ENCODE results near the gene RERE. TPM values are rescaled to one million over a fixed set of nuclear protein-coding genes. Genes with fewer than 3 reads are reported as not detected.
A peak's percentile ranks its signal among the peaks of the same experiment; 100 is the strongest.
"Not testable (repeated sequence)": the region's sequence is repeated elsewhere in the genome, so short reads cannot be mapped to it uniquely, and the experiment has no call there.

Gene RERE
- total RNA-seq, 6 experiments from 2014 or later = 36.5 to 41.6 (median 37.5) TPM

DNA sequence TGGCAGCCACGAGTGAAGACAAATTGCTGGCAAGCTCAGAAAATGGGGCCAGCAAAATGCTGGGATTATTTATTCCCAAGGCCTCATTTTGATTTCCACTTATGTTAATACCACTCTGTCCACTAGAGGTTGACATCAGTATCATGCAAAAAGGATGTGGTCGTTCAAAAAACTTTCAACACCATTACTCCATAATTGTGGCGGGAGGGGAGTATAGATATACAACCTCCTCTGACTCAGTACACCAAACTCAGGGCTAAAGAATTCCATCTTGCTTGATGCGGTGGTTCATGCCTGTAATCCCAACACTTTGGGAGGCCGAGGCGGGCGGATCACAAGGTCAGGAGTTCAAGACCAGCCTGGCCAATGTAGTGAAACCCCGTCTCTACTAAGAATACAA, 200.6 kb downstream of the RERE start:
- not testable (repeated sequence) for H3K36me3 Mint-ChIP-seq (ENCODE audit: low read depth); H3K4me3 Mint-ChIP-seq; H3K27me3 Mint-ChIP-seq (ENCODE audit: insufficient read depth); H3K9me3 Mint-ChIP-seq
- H3K27ac Mint-ChIP-seq = peak overlapping the region; percentile 37; the same call in 1 of the 2 replicates
- peak; percentile 91 for DNase-seq
- TF ChIP-seq, protein P1, sequence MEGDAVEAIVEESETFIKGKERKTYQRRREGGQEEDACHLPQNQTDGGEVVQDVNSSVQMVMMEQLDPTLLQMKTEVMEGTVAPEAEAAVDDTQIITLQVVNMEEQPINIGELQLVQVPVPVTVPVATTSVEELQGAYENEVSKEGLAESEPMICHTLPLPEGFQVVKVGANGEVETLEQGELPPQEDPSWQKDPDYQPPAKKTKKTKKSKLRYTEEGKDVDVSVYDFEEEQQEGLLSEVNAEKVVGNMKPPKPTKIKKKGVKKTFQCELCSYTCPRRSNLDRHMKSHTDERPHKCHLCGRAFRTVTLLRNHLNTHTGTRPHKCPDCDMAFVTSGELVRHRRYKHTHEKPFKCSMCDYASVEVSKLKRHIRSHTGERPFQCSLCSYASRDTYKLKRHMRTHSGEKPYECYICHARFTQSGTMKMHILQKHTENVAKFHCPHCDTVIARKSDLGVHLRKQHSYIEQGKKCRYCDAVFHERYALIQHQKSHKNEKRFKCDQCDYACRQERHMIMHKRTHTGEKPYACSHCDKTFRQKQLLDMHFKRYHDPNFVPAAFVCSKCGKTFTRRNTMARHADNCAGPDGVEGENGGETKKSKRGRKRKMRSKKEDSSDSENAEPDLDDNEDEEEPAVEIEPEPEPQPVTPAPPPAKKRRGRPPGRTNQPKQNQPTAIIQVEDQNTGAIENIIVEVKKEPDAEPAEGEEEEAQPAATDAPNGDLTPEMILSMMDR (IDR thresholded peaks at IDR 0.05) = peak; percentile 75
- H3K4me1 Mint-ChIP-seq (ENCODE audit: low read depth) = peaks cover 24% of the 10 kb centered on the region

DNA sequence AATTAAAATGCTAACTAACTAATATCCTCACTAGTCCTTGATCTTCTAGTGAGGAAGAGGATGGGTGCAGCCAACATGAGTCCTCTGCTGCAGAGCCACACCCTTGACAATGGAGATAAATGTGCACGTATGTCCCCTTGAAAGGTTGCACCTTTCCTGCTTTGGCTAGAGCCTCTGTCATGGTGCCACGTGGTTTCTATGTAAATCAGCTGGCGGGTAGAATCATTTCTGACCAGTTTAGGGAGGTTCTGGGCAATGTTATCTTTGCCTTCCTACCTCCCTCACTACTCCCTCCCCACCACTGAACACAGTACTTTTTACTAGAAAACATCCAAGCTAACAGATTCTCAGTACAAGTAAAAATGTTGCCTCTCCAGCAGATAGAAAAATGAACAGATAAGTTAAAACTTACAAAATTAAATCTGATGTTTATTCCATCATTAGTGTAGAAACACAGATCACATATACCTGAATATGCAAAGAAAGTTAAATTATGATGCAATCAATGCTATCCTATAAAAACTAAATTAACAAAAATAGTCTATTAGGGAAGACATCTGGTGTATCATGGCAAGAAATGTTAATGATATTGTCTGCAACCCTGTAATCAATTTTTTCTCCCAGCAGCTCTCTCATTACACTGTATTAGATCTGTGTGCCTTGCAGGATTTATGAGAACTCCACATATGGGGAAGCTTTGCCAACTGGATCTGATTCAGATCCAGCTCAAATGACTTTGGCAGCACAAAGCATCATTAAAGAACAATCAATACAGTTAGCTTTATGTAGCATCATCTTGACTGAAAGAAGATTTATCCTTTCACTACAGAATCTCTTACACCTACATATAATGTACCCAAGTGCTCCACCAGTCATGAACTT, 205.6 kb downstream of the RERE start:
- peaks cover 12% of the 10 kb centered on the region for H3K4me1 Mint-ChIP-seq (ENCODE audit: low read depth)
- H3K27me3 Mint-ChIP-seq (ENCODE audit: insufficient read depth); H3K27ac Mint-ChIP-seq; H3K36me3 Mint-ChIP-seq (ENCODE audit: low read depth); H3K9me3 Mint-ChIP-seq; H3K4me3 Mint-ChIP-seq; DNase-seq: not testable (repeated sequence)

DNA sequence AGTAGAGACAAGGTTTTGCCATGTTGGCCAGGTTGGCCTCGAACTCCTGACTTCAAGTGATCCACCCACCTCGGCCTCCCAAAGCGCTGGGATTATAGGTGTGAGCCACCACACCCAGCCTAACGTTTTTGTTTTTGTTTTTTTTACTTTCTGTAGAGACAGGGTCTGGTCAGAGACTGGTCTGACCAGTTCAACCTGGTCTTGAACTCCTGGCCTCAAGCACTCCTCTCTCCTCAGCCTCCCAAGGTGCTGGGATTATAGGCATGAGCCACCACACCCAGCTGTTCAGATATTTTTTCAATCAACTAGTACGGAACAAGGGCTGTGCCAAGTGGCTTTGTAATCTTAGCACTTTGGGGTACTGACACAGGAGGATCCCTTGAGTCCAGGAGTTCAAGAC, 209.5 kb downstream of the RERE start:
- Mint-ChIP-seq H3K4me1 (ENCODE audit: low read depth) (peaks cover 11% of the 10 kb centered on the region; the same call in 1 of the 2 replicates), H3K27ac (no peak overlapping the region), H3K9me3 (no peaks in the 10 kb centered on the region), H3K4me3 (no peak overlapping the region), H3K36me3 (ENCODE audit: low read depth) (peaks cover 1% of the 10 kb centered on the region; the same call in 1 of the 2 replicates), H3K27me3 (ENCODE audit: insufficient read depth) (no peaks in the 10 kb centered on the region; the same call in 1 of the 2 replicates)
- no peak for DNase-seq
- TF ChIP-seq, protein P1 (IDR thresholded peaks at IDR 0.05) = no peak

DNA sequence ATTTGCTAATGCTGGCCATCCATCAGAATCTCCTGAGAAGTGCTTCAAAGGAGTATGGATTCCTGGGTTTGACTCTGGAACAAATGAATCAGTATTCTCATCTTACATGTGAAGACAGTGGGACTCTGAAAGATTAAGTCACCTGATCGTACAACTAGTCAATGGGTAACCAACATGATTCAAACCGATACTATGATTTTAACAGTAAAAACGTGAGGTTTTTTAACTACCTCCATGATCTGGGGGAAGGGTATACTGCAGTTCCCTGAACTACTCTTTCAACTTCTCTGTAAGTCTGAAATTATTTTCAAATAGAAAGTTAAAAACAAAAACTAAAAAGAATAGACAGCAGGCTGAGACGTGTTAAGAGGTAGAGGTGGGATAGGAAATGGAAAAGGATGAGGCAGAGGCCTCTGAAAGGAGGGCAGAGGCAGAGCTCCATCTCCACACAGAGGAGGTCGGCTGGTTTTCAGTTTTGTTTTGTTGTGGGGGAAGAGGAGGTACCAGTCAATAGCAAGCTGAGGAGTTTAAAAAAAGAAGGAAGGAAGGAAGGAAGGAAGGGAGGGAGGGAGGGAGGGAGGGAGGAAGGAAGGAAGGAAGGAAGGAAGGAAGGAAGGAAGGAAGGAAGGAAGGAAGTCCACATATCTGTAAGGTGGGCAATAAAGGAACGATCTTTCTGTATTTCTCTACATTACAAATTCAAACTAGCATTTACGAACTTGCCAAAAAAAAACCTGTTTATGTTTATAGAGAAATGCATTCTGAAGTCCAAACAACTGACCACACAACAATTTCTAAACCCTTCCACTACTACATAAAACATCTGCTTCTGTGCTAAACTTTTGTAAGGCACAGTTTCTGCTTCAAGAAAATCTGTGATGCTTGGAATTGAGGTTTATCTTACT, 213.1 kb downstream of the RERE start:
- H3K27me3 Mint-ChIP-seq (ENCODE audit: insufficient read depth) = no peaks in the 10 kb centered on the region
- no peak overlapping the region for H3K27ac Mint-ChIP-seq
- TF ChIP-seq, protein P1 (IDR thresholded peaks at IDR 0.05) = no peak
- no peak overlapping the region for H3K4me3 Mint-ChIP-seq
- peaks cover 6% of the 10 kb centered on the region; the same call in 1 of the 2 replicates for H3K36me3 Mint-ChIP-seq (ENCODE audit: low read depth)
- H3K4me1 Mint-ChIP-seq (ENCODE audit: low read depth) = peaks cover 14% of the 10 kb centered on the region; the same call in 1 of the 2 replicates
- H3K9me3 Mint-ChIP-seq = no peaks in the 10 kb centered on the region
- DNase-seq = no peak

DNA sequence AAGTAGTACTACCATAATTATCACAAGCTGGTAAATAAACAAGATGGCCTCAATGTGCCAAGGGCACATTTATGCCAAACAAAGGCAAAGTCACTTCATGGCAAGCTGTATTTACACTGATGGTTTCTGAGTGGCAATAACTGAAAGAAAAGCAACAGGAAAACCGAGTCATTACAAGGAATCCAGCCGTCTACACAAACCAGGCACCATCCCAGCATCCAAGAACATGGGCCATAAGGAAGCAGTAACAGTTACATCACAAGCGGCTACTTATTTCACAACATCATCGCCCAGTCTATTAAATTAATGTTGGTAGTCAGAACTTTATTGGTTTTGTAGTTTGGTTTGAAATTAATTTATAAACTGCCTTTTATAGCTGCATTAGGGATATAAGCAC, 214.2 kb downstream of the RERE start:
- H3K27ac Mint-ChIP-seq = no peak overlapping the region

More for the DNA sequence above, 214.2 kb downstream of the RERE start:
- Mint-ChIP-seq H3K27me3 (ENCODE audit: insufficient read depth) (no peaks in the 10 kb centered on the region), H3K9me3 (no peaks in the 10 kb centered on the region), H3K4me3 (no peak overlapping the region), H3K4me1 (ENCODE audit: low read depth) (peaks cover 20% of the 10 kb centered on the region), H3K36me3 (ENCODE audit: low read depth) (peaks cover 6% of the 10 kb centered on the region; the same call in 1 of the 2 replicates)
- DNase-seq = no peak
- TF ChIP-seq, protein P1 (IDR thresholded peaks at IDR 0.05) = no peak

All from HFFc6 (cell line).